Tibial nerve (tissue), 4 donors: ENCODE measurements around the gene SF3A1.

Experiments used
- EP300 ChIP-seq, 2 donors: sonication (generic); formaldehyde crosslinking; IDR thresholded peaks; one replicate each; pipeline ENCODE4 v1.6.1; 2017; ENCODE audit warnings: antibody characterized with exemption in 2 of 2, mild to moderate bottlenecking in 1 of 2
- POLR2A ChIP-seq, 2 donors: fragments of 450-650 bp; IDR thresholded peaks; one replicate each; pipeline ENCODE4 v1.6.1; 2017; ENCODE audit warnings: antibody characterized with exemption in 2 of 2, mild to moderate bottlenecking in 2 of 2, moderate library complexity in 2 of 2
- TF ChIP-seq, protein P1 (sequence below), 5 experiments: fragments of 200-600 bp in 3 of 5; fragments of 450-650 bp in 2 of 5; sonication (generic) in 3 of 5; IDR thresholded peaks; one replicate each; pipeline ENCODE4 v1.5.1; 2016 to 2019; ENCODE audit warnings: antibody characterized with exemption in 5 of 5, mild to moderate bottlenecking in 3 of 5, moderate library complexity in 2 of 5

DNA sequence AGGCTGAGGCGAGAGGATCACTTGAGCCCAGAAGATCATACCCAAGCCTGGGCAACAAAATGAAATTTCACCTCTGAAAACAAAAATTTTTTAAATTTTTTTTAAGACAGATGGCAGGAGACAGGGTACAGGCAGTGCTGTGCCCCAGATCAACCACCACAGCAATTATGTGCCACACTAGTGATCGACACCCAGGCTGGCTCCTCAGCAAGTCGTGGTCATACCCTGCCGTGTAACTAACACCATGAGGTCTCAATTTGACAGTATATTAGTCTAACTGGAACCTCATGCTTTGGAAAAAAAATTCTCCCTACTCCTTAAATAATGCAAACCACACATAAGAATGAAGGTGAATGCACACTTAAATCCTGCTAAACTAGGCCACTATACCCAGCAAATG is 8.3 kb downstream of the SF3A1 start:
- TF ChIP-seq POLR2A (IDR thresholded peaks at IDR 0.05): no peak
- TF ChIP-seq, protein P1, sequence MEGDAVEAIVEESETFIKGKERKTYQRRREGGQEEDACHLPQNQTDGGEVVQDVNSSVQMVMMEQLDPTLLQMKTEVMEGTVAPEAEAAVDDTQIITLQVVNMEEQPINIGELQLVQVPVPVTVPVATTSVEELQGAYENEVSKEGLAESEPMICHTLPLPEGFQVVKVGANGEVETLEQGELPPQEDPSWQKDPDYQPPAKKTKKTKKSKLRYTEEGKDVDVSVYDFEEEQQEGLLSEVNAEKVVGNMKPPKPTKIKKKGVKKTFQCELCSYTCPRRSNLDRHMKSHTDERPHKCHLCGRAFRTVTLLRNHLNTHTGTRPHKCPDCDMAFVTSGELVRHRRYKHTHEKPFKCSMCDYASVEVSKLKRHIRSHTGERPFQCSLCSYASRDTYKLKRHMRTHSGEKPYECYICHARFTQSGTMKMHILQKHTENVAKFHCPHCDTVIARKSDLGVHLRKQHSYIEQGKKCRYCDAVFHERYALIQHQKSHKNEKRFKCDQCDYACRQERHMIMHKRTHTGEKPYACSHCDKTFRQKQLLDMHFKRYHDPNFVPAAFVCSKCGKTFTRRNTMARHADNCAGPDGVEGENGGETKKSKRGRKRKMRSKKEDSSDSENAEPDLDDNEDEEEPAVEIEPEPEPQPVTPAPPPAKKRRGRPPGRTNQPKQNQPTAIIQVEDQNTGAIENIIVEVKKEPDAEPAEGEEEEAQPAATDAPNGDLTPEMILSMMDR (IDR thresholded peaks at IDR 0.05): no peak
- no peak for TF ChIP-seq EP300 (IDR thresholded peaks at IDR 0.05)
